Measurements from ENCODE around the gene CTNNAL1.

The CTNNAL1 gene

GRCh38 chr9:109016132-109016531, 2.8 kb upstream of the CTNNAL1 start:
- peaks cover 5% of the 10 kb centered on the region for H3K79me1 ChIP-seq (ENCODE audit: low read length)
- H4K8ac ChIP-seq (ENCODE audit: low read depth, low read length), result no peak overlapping the region
- no peaks in the 10 kb centered on the region for H3K27me3 ChIP-seq (ENCODE audit: insufficient read depth, low read length)
- no peak overlapping the region for H3K23ac ChIP-seq (ENCODE audit: low read length)
- H2AFZ ChIP-seq (ENCODE audit: insufficient read depth, low read length, poor library complexity), result no peak overlapping the region
- no peak overlapping the region for H2AK5ac ChIP-seq (ENCODE audit: low read length)
- H3K27ac ChIP-seq (ENCODE audit: low read depth, low read length), result no peak overlapping the region
- peaks cover 10 to 13% of the 10 kb centered on the region in 2 experiments for H3K4me1 ChIP-seq (ENCODE audit: control insufficient read depth in 1 of 2, insufficient read depth in 2 of 2, low read length in 2 of 2)
- no peak overlapping the region for H3K14ac ChIP-seq (ENCODE audit: low read length)
- DNase-seq, result no peak
- H4K12ac ChIP-seq (ENCODE audit: low read depth, low read length), result no peak overlapping the region
- H3K9ac ChIP-seq (ENCODE audit: low read length), result no peak overlapping the region
- no peak overlapping the region for H2BK12ac ChIP-seq (ENCODE audit: low read length)
- H3K18ac ChIP-seq (ENCODE audit: low read length), result no peak overlapping the region
- no peak overlapping the region for H2BK5ac ChIP-seq (ENCODE audit: low read depth, low read length, poor library complexity)
- no peak overlapping the region for H2BK120ac ChIP-seq (ENCODE audit: insufficient read depth, low read length, poor library complexity)
- no peak overlapping the region for H3K4me3 ChIP-seq (ENCODE audit: low read depth, low read length)
- H3K79me2 ChIP-seq (ENCODE audit: control insufficient read depth, insufficient read depth, low read length, poor library complexity), result no peaks in the 10 kb centered on the region
- H3K36me3 ChIP-seq (ENCODE audit: control insufficient read depth in 1 of 2, insufficient read depth in 2 of 2, low read length in 2 of 2), result peaks cover 3 to 4% of the 10 kb centered on the region in 2 experiments
- H4K91ac ChIP-seq (ENCODE audit: low read depth, low read length), result no peak overlapping the region
- no CpG with 5 or more reads among the region's 1 CpG for WGBS (ENCODE audit: extremely low coverage, insufficient coverage, insufficient read length)
- no peak overlapping the region for H3K4ac ChIP-seq (ENCODE audit: low read depth, low read length)
- no peak overlapping the region for H3K4me2 ChIP-seq (ENCODE audit: low read length)
- no peaks in the 10 kb centered on the region for H3K9me3 ChIP-seq (ENCODE audit: insufficient read depth, low read depth, low read length)

GRCh38 chr9:109014608-109015280, 1.4 kb upstream of the CTNNAL1 start:
- no peak for DNase-seq
- Histone ChIP-seq H3K4ac (ENCODE audit: low read depth, low read length) (no peak overlapping the region), H2AFZ (ENCODE audit: insufficient read depth, low read length, poor library complexity) (no peak overlapping the region), H3K9me3 (ENCODE audit: insufficient read depth, low read depth, low read length) (no peaks in the 10 kb centered on the region), H3K4me2 (ENCODE audit: low read length) (no peak overlapping the region), H3K27me3 (ENCODE audit: insufficient read depth, low read length) (no peaks in the 10 kb centered on the region), H3K18ac (ENCODE audit: low read length) (no peak overlapping the region), H4K91ac (ENCODE audit: low read depth, low read length) (no peak overlapping the region), H2BK12ac (ENCODE audit: low read length) (no peak overlapping the region), H3K4me3 (ENCODE audit: low read depth, low read length) (no peak overlapping the region), H3K9ac (ENCODE audit: low read length) (no peak overlapping the region), H4K12ac (ENCODE audit: low read depth, low read length) (no peak overlapping the region), H3K23ac (ENCODE audit: low read length) (no peak overlapping the region), H2AK5ac (ENCODE audit: low read length) (no peak overlapping the region), H2BK120ac (ENCODE audit: insufficient read depth, low read length, poor library complexity) (no peak overlapping the region), H3K4me1 (ENCODE audit: control insufficient read depth in 1 of 2, insufficient read depth in 2 of 2, low read length in 2 of 2) (peaks cover 10 to 13% of the 10 kb centered on the region in 2 experiments), H3K79me1 (ENCODE audit: low read length) (peaks cover 5% of the 10 kb centered on the region), H3K14ac (ENCODE audit: low read length) (no peak overlapping the region), H3K36me3 (ENCODE audit: control insufficient read depth in 1 of 2, insufficient read depth in 2 of 2, low read length in 2 of 2) (peaks cover 0 to 2% of the 10 kb centered on the region in 2 experiments), H3K79me2 (ENCODE audit: control insufficient read depth, insufficient read depth, low read length, poor library complexity) (no peaks in the 10 kb centered on the region), H3K27ac (ENCODE audit: low read depth, low read length) (no peak overlapping the region), H4K8ac (ENCODE audit: low read depth, low read length) (no peak overlapping the region), H2BK5ac (ENCODE audit: low read depth, low read length, poor library complexity) (no peak overlapping the region)
- no CpG with 5 or more reads among the region's 7 CpGs for WGBS (ENCODE audit: extremely low coverage, insufficient coverage, insufficient read length)

GRCh38 chr9:109013679-109014607, 644 bp upstream of the CTNNAL1 start:
- H3K23ac ChIP-seq (ENCODE audit: low read length), result no peak overlapping the region
- H2AFZ ChIP-seq (ENCODE audit: insufficient read depth, low read length, poor library complexity), result no peak overlapping the region
- H4K12ac ChIP-seq (ENCODE audit: low read depth, low read length), result no peak overlapping the region
- H3K27me3 ChIP-seq (ENCODE audit: insufficient read depth, low read length), result no peaks in the 10 kb centered on the region
- H2BK120ac ChIP-seq (ENCODE audit: insufficient read depth, low read length, poor library complexity), result no peak overlapping the region
- no peak overlapping the region for H4K8ac ChIP-seq (ENCODE audit: low read depth, low read length)
- no peaks in the 10 kb centered on the region for H3K79me2 ChIP-seq (ENCODE audit: control insufficient read depth, insufficient read depth, low read length, poor library complexity)
- WGBS (ENCODE audit: extremely low coverage, insufficient coverage, insufficient read length), result no CpG with 5 or more reads among the region's 19 CpGs
- peaks cover 0 to 2% of the 10 kb centered on the region in 2 experiments for H3K36me3 ChIP-seq (ENCODE audit: control insufficient read depth in 1 of 2, insufficient read depth in 2 of 2, low read length in 2 of 2)
- peak; percentile 65 to 77 for DNase-seq
- H3K4me2 ChIP-seq (ENCODE audit: low read length), result peak overlapping the region; percentile 65
- no peaks in the 10 kb centered on the region for H3K9me3 ChIP-seq (ENCODE audit: insufficient read depth, low read depth, low read length)
- peak overlapping the region; percentile 38 for H3K4me3 ChIP-seq (ENCODE audit: low read depth, low read length)
- no peak overlapping the region for H3K18ac ChIP-seq (ENCODE audit: low read length)
- no peak overlapping the region for H4K91ac ChIP-seq (ENCODE audit: low read depth, low read length)
- H3K14ac ChIP-seq (ENCODE audit: low read length), result no peak overlapping the region
- H2BK5ac ChIP-seq (ENCODE audit: low read depth, low read length, poor library complexity), result no peak overlapping the region
- no peak overlapping the region for H2AK5ac ChIP-seq (ENCODE audit: low read length)
- peak overlapping the region; percentile 55 for H3K27ac ChIP-seq (ENCODE audit: low read depth, low read length)
- no peak overlapping the region for H2BK12ac ChIP-seq (ENCODE audit: low read length)
- H3K4me1 ChIP-seq (ENCODE audit: control insufficient read depth in 1 of 2, insufficient read depth in 2 of 2, low read length in 2 of 2), result peaks cover 10 to 13% of the 10 kb centered on the region in 2 experiments
- H3K4ac ChIP-seq (ENCODE audit: low read depth, low read length), result no peak overlapping the region
- H3K9ac ChIP-seq (ENCODE audit: low read length), result no peak overlapping the region
- peaks cover 5% of the 10 kb centered on the region for H3K79me1 ChIP-seq (ENCODE audit: low read length)

- no CpG with 5 or more reads among the region's 29 CpGs for WGBS (ENCODE audit: extremely low coverage, insufficient coverage, insufficient read length)
- Histone ChIP-seq H2BK120ac (ENCODE audit: insufficient read depth, low read length, poor library complexity) (no peak overlapping the region), H4K12ac (ENCODE audit: low read depth, low read length) (no peak overlapping the region), H4K8ac (ENCODE audit: low read depth, low read length) (no peak overlapping the region), H2AFZ (ENCODE audit: insufficient read depth, low read length, poor library complexity) (peak overlapping the region; percentile 66), H2AK5ac (ENCODE audit: low read length) (no peak overlapping the region), H3K27me3 (ENCODE audit: insufficient read depth, low read length) (no peaks in the 10 kb centered on the region), H3K4me2 (ENCODE audit: low read length) (peak overlapping the region; percentile 66), H3K4me3 (ENCODE audit: low read depth, low read length) (peak overlapping the region; percentile 76), H3K27ac (ENCODE audit: low read depth, low read length) (peak overlapping the region; percentile 80), H3K23ac (ENCODE audit: low read length) (no peak overlapping the region), H3K36me3 (ENCODE audit: control insufficient read depth in 1 of 2, insufficient read depth in 2 of 2, low read length in 2 of 2) (no peaks in the 10 kb centered on the region), H3K9ac (ENCODE audit: low read length) (peak overlapping the region; percentile 84), H3K4me1 (ENCODE audit: control insufficient read depth in 1 of 2, insufficient read depth in 2 of 2, low read length in 2 of 2) (peaks cover 10 to 13% of the 10 kb centered on the region in 2 experiments), H3K9me3 (ENCODE audit: insufficient read depth, low read depth, low read length) (no peaks in the 10 kb centered on the region), H2BK12ac (ENCODE audit: low read length) (no peak overlapping the region), H4K91ac (ENCODE audit: low read depth, low read length) (no peak overlapping the region), H3K79me1 (ENCODE audit: low read length) (peaks cover 5% of the 10 kb centered on the region), H3K18ac (ENCODE audit: low read length) (peak overlapping the region; percentile 1), H3K79me2 (ENCODE audit: control insufficient read depth, insufficient read depth, low read length, poor library complexity) (no peaks in the 10 kb centered on the region), H3K14ac (ENCODE audit: low read length) (peak overlapping the region; percentile 35), H2BK5ac (ENCODE audit: low read depth, low read length, poor library complexity) (no peak overlapping the region), H3K4ac (ENCODE audit: low read depth, low read length) (peak overlapping the region; percentile 37)
- DNase-seq, result peak; percentile 94 to 98
Observed at GRCh38 chr9:109012009-109012875, 1.1 kb downstream of the CTNNAL1 start.
